HEK293T (cell line): ENCODE results near the gene GPX4.

Source experiments
- CTCF ChIA-PET: fragments of 350-600 bp; formaldehyde crosslinking; extraction: SDS; loops from one replicate; lab custom pipeline; 2021; ENCODE audit warnings: antibody characterized with exemption, inconsistent platforms; lab: Yijun Ruan, JAX
- POLR2A ChIA-PET: fragments of 350-600 bp; formaldehyde crosslinking; extraction: SDS; loops from one replicate; lab custom pipeline; 2020; ENCODE audit warnings: antibody characterized with exemption, inconsistent platforms; lab: Yijun Ruan, JAX
- DNase-seq: peaks from one replicate; pipeline ENCODE4 v3.0.0; 2012; ENCODE audit warnings: mixed read lengths; ENCODE audit errors: extremely low spot score
- ARNT ChIP-seq: fragments of 450-650 bp; IDR thresholded peaks from 2 replicates; pipeline ENCODE4 v1.6.1; 2017; ENCODE audit warnings: mild to moderate bottlenecking
- BHLHE40 ChIP-seq: fragments of 450-650 bp; IDR thresholded peaks from 2 replicates; pipeline ENCODE4 v1.6.1; 2016; ENCODE audit warnings: mild to moderate bottlenecking, moderate library complexity, borderline replicate concordance
- CTBP1 ChIP-seq: fragments of 450-650 bp; IDR thresholded peaks from 2 replicates; pipeline ENCODE4 v1.6.1; 2016; ENCODE audit warnings: borderline replicate concordance
- ELF4 ChIP-seq: fragments of 450-650 bp; IDR thresholded peaks from 2 replicates; pipeline ENCODE4 v1.6.1; 2017; ENCODE audit warnings: antibody characterized with exemption
- FOXA1 ChIP-seq: fragments of 450-650 bp; IDR thresholded peaks from 2 replicates; pipeline ENCODE4 v1.6.1; 2016; ENCODE audit warnings: mild to moderate bottlenecking
- FOXK2 ChIP-seq: fragments of 450-650 bp; IDR thresholded peaks from 2 replicates; pipeline ENCODE4 v1.6.1; 2016; ENCODE audit warnings: mild to moderate bottlenecking
- FOXM1 ChIP-seq: fragments of 450-650 bp; IDR thresholded peaks from 2 replicates; pipeline ENCODE4 v1.6.1; 2017; ENCODE audit warnings: mild to moderate bottlenecking, borderline replicate concordance
- HDGF ChIP-seq: fragments of 450-650 bp; IDR thresholded peaks from 2 replicates; pipeline ENCODE4 v1.6.1; 2017; ENCODE audit warnings: antibody characterized with exemption, borderline replicate concordance
- L3MBTL2 ChIP-seq: fragments of 450-650 bp; conservative IDR thresholded peaks from 2 replicates; pipeline ENCODE4 v1.6.1; 2016; ENCODE audit warnings: mild to moderate bottlenecking
- LEF1 ChIP-seq: fragments of 450-650 bp; IDR thresholded peaks from 2 replicates; pipeline ENCODE4 v1.6.1; 2017; ENCODE audit warnings: mild to moderate bottlenecking, borderline replicate concordance
- NFRKB ChIP-seq: fragments of 450-650 bp; IDR thresholded peaks from 2 replicates; pipeline ENCODE4 v1.6.1; 2016; ENCODE audit warnings: mild to moderate bottlenecking, moderate library complexity
- PKNOX1 ChIP-seq: fragments of 450-650 bp; IDR thresholded peaks from 2 replicates; pipeline ENCODE4 v1.6.1; 2016
- SP1 ChIP-seq: fragments of 450-650 bp; IDR thresholded peaks from 2 replicates; pipeline ENCODE4 v1.6.1; 2017
- SUZ12 ChIP-seq: fragments of 450-650 bp; IDR thresholded peaks from 2 replicates; pipeline ENCODE4 v1.6.1; 2016; ENCODE audit warnings: mild to moderate bottlenecking
- TARDBP ChIP-seq: fragments of 450-650 bp; IDR thresholded peaks from 2 replicates; pipeline ENCODE4 v1.6.1; 2016
- ZNF384 ChIP-seq: fragments of 450-650 bp; IDR thresholded peaks from 2 replicates; pipeline ENCODE4 v1.6.1; 2016

Gene GPX4

GRCh38 chr19:1136201-1136600 is 32.4 kb downstream of the GPX4 start:
- POLR2A ChIA-PET, result no interaction called here
- CTCF ChIA-PET, result no interaction called here
- TF ChIP-seq TARDBP (no peak), ZNF384 (no peak), NFRKB (no peak), ELF4 (no peak), ARNT (no peak), PKNOX1 (no peak), L3MBTL2 (no peak), FOXK2 (no peak), BHLHE40 (no peak), SUZ12 (no peak), LEF1 (no peak), FOXA1 (no peak), FOXM1 (no peak), SP1 (no peak)
- DNase-seq, result no peak

GRCh38 chr19:1136621-1137317 is 33.0 kb downstream of the GPX4 start:
- no peak for TF ChIP-seq ZNF384
- no peak for TF ChIP-seq ARNT
- TF ChIP-seq LEF1, result no peak
- no peak for TF ChIP-seq FOXA1
- TF ChIP-seq SUZ12, result no peak
- no peak for TF ChIP-seq BHLHE40
- no peak for TF ChIP-seq FOXK2
- no peak for TF ChIP-seq NFRKB
- ChIA-PET CTCF (no interaction called here), POLR2A (no interaction called here)
- DNase-seq, result no peak

- TF ChIP-seq BHLHE40, result no peak
- no peak for TF ChIP-seq ELF4
- no peak for TF ChIP-seq CTBP1
- TF ChIP-seq FOXM1, result no peak
- TF ChIP-seq FOXA1, result no peak
- no peak for TF ChIP-seq ZNF384
- TF ChIP-seq L3MBTL2, result no peak
- TF ChIP-seq SP1, result no peak
- TF ChIP-seq TARDBP, result no peak
- TF ChIP-seq PKNOX1, result no peak
- TF ChIP-seq ARNT, result no peak
- TF ChIP-seq FOXK2, result no peak
- TF ChIP-seq LEF1, result no peak
- TF ChIP-seq HDGF, result no peak
- TF ChIP-seq NFRKB, result no peak
- no peak for TF ChIP-seq SUZ12
- POLR2A ChIA-PET, result no interaction called here
- CTCF ChIA-PET, result no interaction called here
These were observed 34.3 kb downstream of the GPX4 start for GRCh38 chr19:1138121-1138520.

GRCh38 chr19:1139126-1139525 is 35.3 kb downstream of the GPX4 start:
- no peak for DNase-seq
- ChIA-PET CTCF (no interaction called here), POLR2A (no interaction called here)
- TF ChIP-seq ELF4, result no peak
- no peak for TF ChIP-seq SP1
- no peak for TF ChIP-seq HDGF
- TF ChIP-seq LEF1, result no peak
- TF ChIP-seq FOXM1, result no peak
- TF ChIP-seq L3MBTL2, result no peak
- no peak for TF ChIP-seq CTBP1
- no peak for TF ChIP-seq NFRKB
- TF ChIP-seq FOXA1, result no peak
- no peak for TF ChIP-seq ARNT
- no peak for TF ChIP-seq PKNOX1
- TF ChIP-seq FOXK2, result no peak
- no peak for TF ChIP-seq ZNF384
- TF ChIP-seq SUZ12, result no peak
- no peak for TF ChIP-seq TARDBP
- TF ChIP-seq BHLHE40, result no peak

More at GRCh38 chr19:1138121-1138520, 34.3 kb downstream of the GPX4 start:
- no peak for DNase-seq

GRCh38 chr19:1140272-1141027 is 36.7 kb downstream of the GPX4 start:
- CTCF ChIA-PET, result no interaction called here
- TF ChIP-seq SP1 (no peak), SUZ12 (no peak), L3MBTL2 (no peak), CTBP1 (no peak), ARNT (no peak), PKNOX1 (no peak), FOXA1 (no peak), LEF1 (no peak), ZNF384 (no peak), BHLHE40 (no peak)
- POLR2A ChIA-PET, result no interaction called here
- DNase-seq, result no peak
